Hepatocyte (in vitro differentiated cells): Measurements from ENCODE around the gene RBM14. TPM values are rescaled to one million over a fixed set of nuclear protein-coding genes. Genes with fewer than 3 reads are reported as not detected.
A peak's percentile ranks its signal among the peaks of the same experiment; 100 is the strongest.

Experiments
- DNase-seq: peaks from one replicate; pipeline ENCODE4 v3.0.0-alpha.2; 2016; ENCODE audit warnings: low spot score
- H2AFZ ChIP-seq: fragments of 200-600 bp; sonication (generic); 2 replicates; pipeline ENCODE4 v1.6.0; 2016; ENCODE audit warnings: antibody characterized with exemption, mild to moderate bottlenecking
- H3K27ac ChIP-seq: fragments of 200-600 bp; sonication (generic); 2 replicates; pipeline ENCODE4 v1.5.1; 2016; ENCODE audit warnings: mild to moderate bottlenecking
- H3K27me3 ChIP-seq: fragments of 200-600 bp; sonication (generic); 2 replicates; pipeline ENCODE4 v1.6.1; 2016
- H3K36me3 ChIP-seq: fragments of 200-600 bp; sonication (generic); replicated peaks from 2 replicates; pipeline ENCODE4 v1.5.1; 2016; ENCODE audit warnings: low read depth; ENCODE audit not compliant: insufficient read depth
- H3K4me1 ChIP-seq: fragments of 200-600 bp; sonication (generic); 2 replicates; pipeline ENCODE4 v1.5.1; 2016; ENCODE audit warnings: mild to moderate bottlenecking, moderate library complexity; ENCODE audit not compliant: insufficient read depth
- H3K4me2 ChIP-seq: fragments of 200-600 bp; sonication (generic); 2 replicates; pipeline ENCODE4 v1.6.0; 2016
- H3K4me3 ChIP-seq: fragments of 200-600 bp; sonication (generic); 2 replicates; pipeline ENCODE4 v1.5.1; 2016; ENCODE audit warnings: mild to moderate bottlenecking
- H3K79me2 ChIP-seq: fragments of 200-600 bp; sonication (generic); 2 replicates; pipeline ENCODE4 v1.6.0; 2017; ENCODE audit warnings: mild to moderate bottlenecking
- H3K9me2 ChIP-seq: fragments of 200-600 bp; sonication (generic); replicated peaks from 2 replicates; pipeline ENCODE4 v1.6.0; 2017; ENCODE audit warnings: mild to moderate bottlenecking; ENCODE audit not compliant: insufficient read depth
- H3K9me3 ChIP-seq: fragments of 200-600 bp; sonication (generic); 2 replicates; pipeline ENCODE4 v1.5.1; 2016; ENCODE audit warnings: low read depth, mild to moderate bottlenecking
- H4K20me1 ChIP-seq: fragments of 200-600 bp; sonication (generic); 2 replicates; pipeline ENCODE4 v1.6.0; 2016; ENCODE audit warnings: mild to moderate bottlenecking; ENCODE audit not compliant: insufficient read depth, poor library complexity, severe bottlenecking
- EZH2 ChIP-seq: fragments of 200-600 bp; sonication (generic); IDR thresholded peaks from 2 replicates; pipeline ENCODE4 v1.6.1; 2016; ENCODE audit warnings: antibody characterized with exemption, mild to moderate bottlenecking, borderline replicate concordance
- EZH2phosphoT487 ChIP-seq: fragments of 200-600 bp; sonication (generic); IDR thresholded peaks from one replicate; pipeline ENCODE4 v1.6.1; 2018; ENCODE audit warnings: antibody characterized with exemption, mild to moderate bottlenecking, low read depth, moderate library complexity; ENCODE audit not compliant: unreplicated experiment, severe bottlenecking
- WGBS: methylation state at CpG from one replicate; pipeline ENCODE4 v1.1.6; 2016; ENCODE audit warnings: low lambda C conversion rate; ENCODE audit errors: missing lambda C conversion rate; 5-methylcytosine and 5-hydroxymethylcytosine counted together
- polyA plus RNA-seq: library from polyadenylated mRNA; unstranded; fragments of >200 nt; fragmentation: Nextera tagmentation; extraction: Ambion mirVana; gene quantifications from 2 replicates; pipeline ENCODE4 v1.2.1, GENCODE V29; 2016
- small RNA-seq: library from RNA; depleted of rRNA; stranded (forward); fragments of <200 nt; gene quantifications from one replicate; pipeline ENCODE3, GENCODE V24; 2014
- total RNA-seq: library from RNA; depleted of rRNA; stranded (reverse); fragments of >200 nt; gene quantifications from 2 replicates; pipeline ENCODE4 v1.2.3, GENCODE V29; 2014
- TF ChIP-seq, protein P1 (sequence below): fragments of 200-600 bp; sonication (generic); IDR thresholded peaks from 2 replicates; pipeline ENCODE4 v1.5.1; 2016; ENCODE audit warnings: antibody characterized with exemption, mild to moderate bottlenecking; ENCODE audit not compliant: poor library complexity

RBM14 gene
- total and polyA plus RNA-seq, 2 experiments from 2014 or later, result 29.5 to 70.7 TPM

DNA sequence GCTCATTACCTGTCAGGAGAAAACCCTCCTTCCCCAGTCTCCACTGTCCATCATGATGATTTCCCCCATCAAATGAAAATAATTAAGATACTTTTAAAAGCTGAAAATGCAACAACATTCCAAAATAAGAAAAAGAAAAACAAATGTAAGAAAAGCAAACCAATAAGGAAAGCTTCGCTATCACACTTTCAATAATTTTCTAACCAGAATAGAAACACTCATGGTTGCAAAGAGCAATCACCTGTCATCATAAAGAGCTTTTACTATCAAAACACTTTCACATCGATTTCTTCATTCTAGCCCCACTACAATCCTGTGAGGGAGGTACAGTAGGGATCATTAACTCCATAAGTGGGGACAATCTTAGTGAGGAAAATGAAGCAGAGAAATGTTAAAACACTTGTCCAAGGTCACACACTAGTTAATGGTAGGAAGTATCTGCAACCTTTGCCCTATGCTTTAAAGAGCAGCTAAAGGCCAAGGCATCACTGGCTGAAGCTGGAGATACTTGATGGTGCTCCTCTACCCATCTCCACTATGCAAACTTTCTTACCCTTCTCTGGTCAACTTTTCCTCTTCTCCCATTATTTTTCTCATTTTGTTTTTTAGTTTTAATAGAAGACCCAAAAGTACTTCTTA, 58.7 kb downstream of the RBM14 start:
- Histone ChIP-seq H3K36me3 (peaks cover 3% of the 10 kb centered on the region), H3K4me2 (peak overlapping the region; percentile 95), H3K79me2 (peaks cover 72% of the 10 kb centered on the region), H3K9me2 (no peaks in the 10 kb centered on the region), H3K4me3 (no peak overlapping the region), H3K4me1 (peaks cover 24% of the 10 kb centered on the region), H4K20me1 (peaks cover 40% of the 10 kb centered on the region), H2AFZ (no peak overlapping the region), H3K9me3 (no peaks in the 10 kb centered on the region), H3K27me3 (no peaks in the 10 kb centered on the region), H3K27ac (no peak overlapping the region)
- 88% methylated on average over 2 of the region's 2 CpGs for WGBS
- TF ChIP-seq, protein P1, sequence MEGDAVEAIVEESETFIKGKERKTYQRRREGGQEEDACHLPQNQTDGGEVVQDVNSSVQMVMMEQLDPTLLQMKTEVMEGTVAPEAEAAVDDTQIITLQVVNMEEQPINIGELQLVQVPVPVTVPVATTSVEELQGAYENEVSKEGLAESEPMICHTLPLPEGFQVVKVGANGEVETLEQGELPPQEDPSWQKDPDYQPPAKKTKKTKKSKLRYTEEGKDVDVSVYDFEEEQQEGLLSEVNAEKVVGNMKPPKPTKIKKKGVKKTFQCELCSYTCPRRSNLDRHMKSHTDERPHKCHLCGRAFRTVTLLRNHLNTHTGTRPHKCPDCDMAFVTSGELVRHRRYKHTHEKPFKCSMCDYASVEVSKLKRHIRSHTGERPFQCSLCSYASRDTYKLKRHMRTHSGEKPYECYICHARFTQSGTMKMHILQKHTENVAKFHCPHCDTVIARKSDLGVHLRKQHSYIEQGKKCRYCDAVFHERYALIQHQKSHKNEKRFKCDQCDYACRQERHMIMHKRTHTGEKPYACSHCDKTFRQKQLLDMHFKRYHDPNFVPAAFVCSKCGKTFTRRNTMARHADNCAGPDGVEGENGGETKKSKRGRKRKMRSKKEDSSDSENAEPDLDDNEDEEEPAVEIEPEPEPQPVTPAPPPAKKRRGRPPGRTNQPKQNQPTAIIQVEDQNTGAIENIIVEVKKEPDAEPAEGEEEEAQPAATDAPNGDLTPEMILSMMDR, result no peak
- TF ChIP-seq EZH2, result no peak
- no peak for TF ChIP-seq EZH2phosphoT487
- DNase-seq, result no peak

GRCh38 chr11:66676282-66676919, 60.0 kb downstream of the RBM14 start:
- DNase-seq, result no peak
- Histone ChIP-seq H4K20me1 (peaks cover 40% of the 10 kb centered on the region), H3K9me3 (no peaks in the 10 kb centered on the region), H3K9me2 (no peaks in the 10 kb centered on the region), H3K27me3 (no peaks in the 10 kb centered on the region), H3K4me2 (peak overlapping the region; percentile 95), H3K27ac (no peak overlapping the region), H3K36me3 (peaks cover 3% of the 10 kb centered on the region), H3K79me2 (peaks cover 59% of the 10 kb centered on the region), H2AFZ (no peak overlapping the region), H3K4me3 (peak overlapping the region; percentile 0), H3K4me1 (peaks cover 24% of the 10 kb centered on the region)
- WGBS, result 76% methylated on average over 16 of the region's 16 CpGs
- TF ChIP-seq, protein P1, result no peak
- TF ChIP-seq EZH2phosphoT487 (no peak), EZH2 (no peak)

Small RNAs within 50 kb of the gene (small RNA-seq; reads per million reads assigned to genes)
- gene RNU4-39P, result not detected

Other genes with a start within 250 kb of the RBM14 start
- 7.4 and 11.3 TPM in 2 replicates for gene SLC29A2, start 244.9 kb upstream of the RBM14 start, total RNA-seq
- 20.2 and 27.1 TPM in 2 replicates for gene SLC29A2, start 244.9 kb upstream of the RBM14 start, polyA plus RNA-seq
- gene NPAS4, start 195.6 kb upstream of the RBM14 start, total RNA-seq, result 0.60 TPM in 1 of 2 replicates, not detected in the other
- 0.31 TPM in 1 of 2 replicates, not detected in the other for gene NPAS4, start 195.6 kb upstream of the RBM14 start, polyA plus RNA-seq
- gene MRPL11, start 177.8 kb upstream of the RBM14 start, total RNA-seq, result 45.6 and 60.6 TPM in 2 replicates
- 57.1 and 59.8 TPM in 2 replicates for gene MRPL11, start 177.8 kb upstream of the RBM14 start, polyA plus RNA-seq
- gene PELI3, start 149.7 kb upstream of the RBM14 start, total RNA-seq, result 5.5 and 6.7 TPM in 2 replicates
- 5.5 and 10.9 TPM in 2 replicates for gene PELI3, start 149.7 kb upstream of the RBM14 start, polyA plus RNA-seq
- 46.0 and 56.0 TPM in 2 replicates for gene DPP3, start 136.2 kb upstream of the RBM14 start, total RNA-seq
- gene DPP3, start 136.2 kb upstream of the RBM14 start, polyA plus RNA-seq, result 54.8 and 57.3 TPM in 2 replicates
- gene BBS1, start 106.0 kb upstream of the RBM14 start, total RNA-seq, result 25.1 and 33.4 TPM in 2 replicates
- 27.7 and 33.9 TPM in 2 replicates for gene BBS1, start 106.0 kb upstream of the RBM14 start, polyA plus RNA-seq
- 10.3 and 11.5 TPM in 2 replicates for gene ZDHHC24, start 70.6 kb upstream of the RBM14 start, total RNA-seq
- 16.9 and 18.3 TPM in 2 replicates for gene ZDHHC24, start 70.6 kb upstream of the RBM14 start, polyA plus RNA-seq
- gene ACTN3, start 69.7 kb upstream of the RBM14 start, total RNA-seq, result not detected in 2 replicates
- gene ACTN3, start 69.7 kb upstream of the RBM14 start, polyA plus RNA-seq, result 0.09 and 0.58 TPM in 2 replicates
- 0.60 and 0.64 TPM in 2 replicates for gene CTSF, start 48.0 kb upstream of the RBM14 start, total RNA-seq
- 1.1 and 1.5 TPM in 2 replicates for gene CTSF, start 48.0 kb upstream of the RBM14 start, polyA plus RNA-seq
- gene CCDC87, start 23.6 kb upstream of the RBM14 start, total RNA-seq, result 0.36 and 0.53 TPM in 2 replicates
- 0.22 TPM in 1 of 2 replicates, not detected in the other for gene CCDC87, start 23.6 kb upstream of the RBM14 start, polyA plus RNA-seq
- gene CCS, start 23.4 kb upstream of the RBM14 start, total RNA-seq, result 32.2 and 41.5 TPM in 2 replicates
- 97.8 and 127 TPM in 2 replicates for gene CCS, start 23.4 kb upstream of the RBM14 start, polyA plus RNA-seq
- gene RBM4, start 22.1 kb downstream of the RBM14 start, total RNA-seq, result 129 and 150 TPM in 2 replicates
- gene RBM4, start 22.1 kb downstream of the RBM14 start, polyA plus RNA-seq, result 139 and 151 TPM in 2 replicates
- gene RBM4B, start 61.3 kb downstream of the RBM14 start, total RNA-seq, result 25.7 and 26.7 TPM in 2 replicates
- gene RBM4B, start 61.3 kb downstream of the RBM14 start, polyA plus RNA-seq, result 32.4 and 33.4 TPM in 2 replicates
- 115 and 152 TPM in 2 replicates for gene SPTBN2, start 112.6 kb downstream of the RBM14 start, total RNA-seq
- gene SPTBN2, start 112.6 kb downstream of the RBM14 start, polyA plus RNA-seq, result 177 and 183 TPM in 2 replicates
- gene RCE1, start 226.8 kb downstream of the RBM14 start, total RNA-seq, result 19.8 and 27.0 TPM in 2 replicates
- 41.4 and 42.2 TPM in 2 replicates for gene RCE1, start 226.8 kb downstream of the RBM14 start, polyA plus RNA-seq
- gene LRFN4, start 240.4 kb downstream of the RBM14 start, total RNA-seq, result 12.5 and 15.8 TPM in 2 replicates
- gene LRFN4, start 240.4 kb downstream of the RBM14 start, polyA plus RNA-seq, result 14.3 and 30.2 TPM in 2 replicates